Tongue (tissue), 2 donors: Measurements from ENCODE around the gene ITGAD. TPM values are rescaled to one million over a fixed set of nuclear protein-coding genes. Genes with fewer than 3 reads are reported as not detected.
"Not testable (repeated sequence)": the region's sequence is repeated elsewhere in the genome, so short reads cannot be mapped to it uniquely, and the experiment has no call there.

ENCODE experiments used
- DNase-seq: peaks from one replicate; pipeline ENCODE4 v3.0.0-alpha.2; 2015
- total RNA-seq: library from RNA; depleted of rRNA; stranded (reverse); fragments of >200 nt; gene quantifications from one replicate; pipeline ENCODE4 v1.2.3, GENCODE V29; 2014

Gene ITGAD
- total RNA-seq, 1 donor from 2014 or later, result not detected

- DNase-seq, result no peak
These were observed 10.6 kb downstream of the ITGAD start for GRCh38 chr16:31403590-31404352.

- no peak for DNase-seq
These were observed 11.4 kb downstream of the ITGAD start for GRCh38 chr16:31404353-31405064.

GRCh38 chr16:31407406-31407805, 14.3 kb downstream of the ITGAD start:
- DNase-seq, result no peak

- DNase-seq, result no peak
These were observed 16.3 kb downstream of the ITGAD start for GRCh38 chr16:31409433-31409832.

- no peak for DNase-seq
These were observed 16.9 kb downstream of the ITGAD start for GRCh38 chr16:31410082-31410481.

GRCh38 chr16:31411024-31411844, 18.1 kb downstream of the ITGAD start:
- no peak for DNase-seq

GRCh38 chr16:31412750-31413149, 19.6 kb downstream of the ITGAD start:
- DNase-seq, result no peak

GRCh38 chr16:31413381-31413780, 20.2 kb downstream of the ITGAD start:
- no peak for DNase-seq

GRCh38 chr16:31413943-31414342, 20.8 kb downstream of the ITGAD start:
- DNase-seq, result no peak

- DNase-seq, result no peak
These were observed 21.6 kb downstream of the ITGAD start for GRCh38 chr16:31414706-31415105.

- no peak for DNase-seq
These were observed 23.2 kb downstream of the ITGAD start for GRCh38 chr16:31416371-31416770.

- not testable (repeated sequence) for DNase-seq
These were observed 23.9 kb downstream of the ITGAD start for GRCh38 chr16:31417036-31417435.

GRCh38 chr16:31417916-31418315, 24.8 kb downstream of the ITGAD start:
- no peak for DNase-seq

GRCh38 chr16:31420037-31420436, 26.9 kb downstream of the ITGAD start:
- DNase-seq, result no peak

GRCh38 chr16:31421587-31421986, 28.5 kb downstream of the ITGAD start:
- no peak for DNase-seq

GRCh38 chr16:31423241-31423640, 30.1 kb downstream of the ITGAD start:
- DNase-seq, result no peak

- no peak for DNase-seq
These were observed 30.7 kb downstream of the ITGAD start for GRCh38 chr16:31423801-31424200.

- DNase-seq, result peak; percentile 85
These were observed 34.5 kb downstream of the ITGAD start for GRCh38 chr16:31427441-31428278.

- peak; percentile 77 for DNase-seq
These were observed 35.1 kb downstream of the ITGAD start, which contains the start of gene COX6A2 for GRCh38 chr16:31428279-31428597. Gene COX6A2, minus strand, starts transcription at chr16:31428360. Its CDS starts 35 bp downstream, at chr16:31428325.

- DNase-seq, result peak; percentile 23
These were observed 35.6 kb downstream of the ITGAD start for GRCh38 chr16:31428638-31429247.

GRCh38 chr16:31429314-31429713, 36.2 kb downstream of the ITGAD start:
- DNase-seq, result peak; percentile 26
